Fibroblast of lung (primary cell): ENCODE data around the gene DPH2.

ENCODE experiments used
- CTCF ChIP-seq, 2 donors: IDR thresholded peaks in 1 of 2; conservative IDR thresholded peaks in 1 of 2; 1 replicate in 1 of 2; 2 replicates in 1 of 2; pipeline ENCODE4 v1.5.1; 2011 to 2012; ENCODE audit warnings: low read length in 2 of 2, control low read depth in 1 of 2, inconsistent platforms in 1 of 2, low read depth in 1 of 2, mild to moderate bottlenecking in 1 of 2
- EZH2 ChIP-seq: IDR thresholded peaks from 2 replicates; pipeline ENCODE4 v1.5.1; 2012; ENCODE audit warnings: low read length, control low read depth, mild to moderate bottlenecking; ENCODE audit errors: missing control alignments

- TF ChIP-seq CTCF (conservative IDR thresholded peaks at IDR 0.05 in 1 of 2, IDR thresholded peaks at IDR 0.05 in 1 of 2; ENCODE audit: low read depth in 1 of 2, low read length in 2 of 2) (no peak), EZH2 (no peak)
These were observed 32.5 kb upstream of the DPH2 start for GRCh38 chr1:43937179-43937865.
